ENCODE data around the gene ACAT2.
"Not testable (repeated sequence)": the region's sequence is repeated elsewhere in the genome, so short reads cannot be mapped to it uniquely, and the experiment has no call there.

The ACAT2 gene

GRCh38 chr6:159732550-159732949, 29.3 kb upstream of the ACAT2 start:
- not testable (repeated sequence) for DNase-seq

GRCh38 chr6:159733395-159733794, 28.4 kb upstream of the ACAT2 start:
- not testable (repeated sequence) for DNase-seq

GRCh38 chr6:159736908-159737307, 24.9 kb upstream of the ACAT2 start:
- no peak for DNase-seq

GRCh38 chr6:159739341-159739740, 22.5 kb upstream of the ACAT2 start:
- no peak for DNase-seq

GRCh38 chr6:159742165-159742564, 19.7 kb upstream of the ACAT2 start:
- DNase-seq: no peak

GRCh38 chr6:159745081-159745480, 16.8 kb upstream of the ACAT2 start:
- no peak for DNase-seq

GRCh38 chr6:159746759-159747158, 15.1 kb upstream of the ACAT2 start:
- no peak for DNase-seq

GRCh38 chr6:159748127-159748526, 13.7 kb upstream of the ACAT2 start:
- DNase-seq: not testable (repeated sequence)

GRCh38 chr6:159751448-159751847, 10.4 kb upstream of the ACAT2 start:
- no peak for DNase-seq

GRCh38 chr6:159753081-159753872, 8.6 kb upstream of the ACAT2 start:
- DNase-seq: no peak

- DNase-seq: no peak
Observed at GRCh38 chr6:159754401-159754800, 7.4 kb upstream of the ACAT2 start.

- no peak for DNase-seq
Observed at GRCh38 chr6:159754959-159755914, 6.6 kb upstream of the ACAT2 start.

GRCh38 chr6:159756508-159756907, 5.3 kb upstream of the ACAT2 start:
- no peak for DNase-seq

- no peak for DNase-seq
Observed at GRCh38 chr6:159758031-159759001, 3.5 kb upstream of the ACAT2 start.

GRCh38 chr6:159759645-159760044, 2.2 kb upstream of the ACAT2 start:
- no peak for DNase-seq

- DNase-seq: no peak
Observed at GRCh38 chr6:159760602-159761057, 1.2 kb upstream of the ACAT2 start.

GRCh38 chr6:159761129-159761872, 544 bp upstream of the ACAT2 start:
- peak; percentile 40 for DNase-seq

- DNase-seq: no peak
Observed at GRCh38 chr6:159762681-159763293, 942 bp downstream of the ACAT2 start.

GRCh38 chr6:159766906-159767305, 5.1 kb downstream of the ACAT2 start:
- no peak for DNase-seq

GRCh38 chr6:159769470-159769869, 7.6 kb downstream of the ACAT2 start:
- DNase-seq: no peak

- DNase-seq: no peak
Observed at GRCh38 chr6:159772196-159772595, 10.4 kb downstream of the ACAT2 start.
